HG02571 (cell line): ENCODE data around the gene ANKMY1.
A peak's percentile ranks its signal among the peaks of the same experiment; 100 is the strongest.

ENCODE experiments used
- ATAC-seq: cut with Tn5 transposase; IDR thresholded peaks from one replicate; pipeline ENCODE4 v1.9.1; 2021; ENCODE audit warnings: mild to moderate bottlenecking, moderate library complexity; ENCODE audit not compliant: unreplicated experiment

The ANKMY1 gene

GRCh38 chr2:240582781-240583180, 25.0 kb upstream of the ANKMY1 start:
- no peak for ATAC-seq

GRCh38 chr2:240581811-240582210, 24.0 kb upstream of the ANKMY1 start:
- ATAC-seq: no peak

DNA sequence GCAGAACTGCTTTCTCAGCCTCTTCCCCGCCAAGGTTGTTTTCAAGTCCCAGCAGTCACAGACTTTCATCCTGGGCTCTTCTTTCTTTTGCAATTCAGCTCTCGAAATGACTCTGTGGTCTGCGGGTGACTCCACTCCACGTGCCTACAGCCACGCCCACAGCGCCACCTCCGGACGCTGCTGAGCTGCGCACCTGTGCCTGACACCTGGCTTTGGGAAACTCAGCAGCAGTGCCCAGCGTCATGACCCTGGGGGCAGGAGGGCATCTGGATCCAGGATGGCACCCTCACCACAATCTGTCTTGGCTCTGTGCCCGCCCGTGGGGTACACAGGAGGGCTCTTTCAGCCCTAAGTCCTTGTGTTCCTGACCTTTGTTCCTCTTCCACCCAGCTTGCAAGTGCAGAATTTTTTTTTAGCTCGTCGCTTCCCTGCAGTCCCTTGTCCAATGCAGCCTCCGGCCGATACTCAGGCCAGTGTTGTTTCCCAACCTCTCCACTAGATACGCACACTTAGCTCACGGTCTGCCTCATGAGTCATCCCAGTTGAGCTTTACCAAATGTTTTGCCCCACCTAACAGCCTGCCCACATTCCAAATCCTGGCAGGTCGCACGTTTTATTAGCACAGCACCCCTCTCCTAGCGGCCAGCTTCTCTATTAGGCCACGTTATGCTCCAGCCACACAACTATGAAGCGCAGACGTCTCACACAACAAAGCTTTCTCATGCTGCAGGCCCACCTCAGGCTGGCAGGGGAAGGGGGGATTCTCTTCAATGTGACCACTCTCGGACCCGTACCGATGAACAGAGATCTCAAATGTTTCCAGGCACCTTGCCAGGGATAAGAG, 22.2 kb upstream of the ANKMY1 start:
- peak; percentile 34 for ATAC-seq

GRCh38 chr2:240579071-240579762, 21.4 kb upstream of the ANKMY1 start:
- ATAC-seq: no peak

DNA sequence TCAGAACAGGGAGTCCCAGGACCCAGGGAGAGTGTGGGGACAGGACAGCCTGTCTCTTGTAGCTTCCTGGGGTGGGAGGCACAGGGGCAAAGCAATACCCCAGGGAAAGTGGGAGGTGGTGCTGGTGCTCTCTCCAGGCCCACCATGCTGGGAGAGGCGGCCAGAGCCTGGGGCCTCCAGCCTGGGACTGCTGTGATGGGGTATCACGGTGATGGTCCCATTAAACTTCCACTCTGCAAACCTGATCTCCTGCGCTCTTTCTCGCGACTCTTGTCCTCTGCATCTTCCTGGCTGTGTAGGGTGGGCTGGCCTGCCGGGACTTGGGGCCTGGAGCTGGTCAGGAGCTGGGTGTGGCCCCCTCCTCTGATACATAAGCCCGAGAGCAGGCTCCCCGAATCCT, 20.7 kb upstream of the ANKMY1 start:
- no peak for ATAC-seq

GRCh38 chr2:240578110-240578450, 20.3 kb upstream of the ANKMY1 start:
- no peak for ATAC-seq

GRCh38 chr2:240577281-240578109, 19.7 kb upstream of the ANKMY1 start:
- ATAC-seq: no peak

GRCh38 chr2:240576436-240577205, 18.8 kb upstream of the ANKMY1 start:
- ATAC-seq: no peak

DNA sequence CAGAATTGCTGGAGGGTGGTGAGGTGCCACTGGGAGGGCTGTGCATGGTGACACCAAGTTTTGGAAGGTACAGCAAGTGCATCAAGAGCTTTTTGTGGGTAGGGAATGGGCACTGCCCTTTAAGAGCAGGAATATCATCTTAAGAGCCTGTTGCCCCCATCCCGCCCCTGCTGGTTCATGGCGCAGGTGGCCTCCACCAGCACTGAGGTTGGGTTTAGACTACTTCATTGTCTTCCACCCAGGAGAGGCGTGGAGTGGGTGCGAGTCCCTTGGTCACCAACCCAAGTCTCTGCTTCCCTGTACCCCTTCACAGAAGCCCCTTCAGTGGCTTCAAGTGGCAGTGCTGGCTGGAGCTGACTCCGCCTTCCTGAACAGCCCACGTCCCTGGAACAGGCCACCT, 18.2 kb upstream of the ANKMY1 start:
- ATAC-seq: no peak

GRCh38 chr2:240575101-240575965, 17.5 kb upstream of the ANKMY1 start:
- ATAC-seq: no peak

GRCh38 chr2:240574386-240575100, 16.8 kb upstream of the ANKMY1 start:
- ATAC-seq: no peak

DNA sequence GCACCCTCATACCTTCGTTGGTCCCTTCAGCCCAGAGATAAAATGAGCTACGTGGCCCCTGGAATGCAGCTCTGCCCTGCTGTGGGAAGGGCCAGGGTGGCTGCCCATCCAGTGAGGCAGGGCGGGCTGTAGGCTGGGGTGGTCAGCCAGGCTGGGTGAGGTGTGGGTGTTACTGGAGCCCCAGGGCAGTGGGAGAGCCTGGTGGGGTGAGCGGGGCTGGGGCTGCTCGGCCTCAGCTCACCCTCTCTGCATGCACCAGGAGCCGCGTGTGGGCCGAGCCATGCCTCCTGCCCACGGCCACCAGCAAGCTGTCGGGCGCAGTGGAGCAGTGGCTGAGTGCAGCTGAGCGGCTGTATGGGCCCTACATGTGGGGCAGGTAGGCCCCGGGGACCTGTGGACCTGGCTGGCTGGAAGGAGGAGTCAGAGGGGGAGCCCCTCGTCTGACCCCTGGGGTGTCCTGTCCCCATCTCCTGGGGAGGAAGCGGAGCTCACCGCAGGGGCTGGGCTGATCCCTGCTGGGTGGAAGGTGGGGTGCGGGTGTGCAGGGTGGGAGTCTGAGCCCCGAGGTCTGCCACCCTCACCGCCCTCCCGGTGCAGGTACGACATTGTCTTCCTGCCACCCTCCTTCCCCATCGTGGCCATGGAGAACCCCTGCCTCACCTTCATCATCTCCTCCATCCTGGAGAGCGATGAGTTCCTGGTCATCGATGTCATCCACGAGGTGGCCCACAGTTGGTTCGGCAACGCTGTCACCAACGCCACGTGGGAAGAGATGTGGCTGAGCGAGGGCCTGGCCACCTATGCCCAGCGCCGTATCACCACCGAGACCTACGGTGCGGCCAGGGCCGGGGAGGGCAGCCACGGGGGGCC, 16.0 kb upstream of the ANKMY1 start:
- no peak for ATAC-seq

- no peak for ATAC-seq
These were observed 15.3 kb upstream of the ANKMY1 start for GRCh38 chr2:240573071-240573515.

DNA sequence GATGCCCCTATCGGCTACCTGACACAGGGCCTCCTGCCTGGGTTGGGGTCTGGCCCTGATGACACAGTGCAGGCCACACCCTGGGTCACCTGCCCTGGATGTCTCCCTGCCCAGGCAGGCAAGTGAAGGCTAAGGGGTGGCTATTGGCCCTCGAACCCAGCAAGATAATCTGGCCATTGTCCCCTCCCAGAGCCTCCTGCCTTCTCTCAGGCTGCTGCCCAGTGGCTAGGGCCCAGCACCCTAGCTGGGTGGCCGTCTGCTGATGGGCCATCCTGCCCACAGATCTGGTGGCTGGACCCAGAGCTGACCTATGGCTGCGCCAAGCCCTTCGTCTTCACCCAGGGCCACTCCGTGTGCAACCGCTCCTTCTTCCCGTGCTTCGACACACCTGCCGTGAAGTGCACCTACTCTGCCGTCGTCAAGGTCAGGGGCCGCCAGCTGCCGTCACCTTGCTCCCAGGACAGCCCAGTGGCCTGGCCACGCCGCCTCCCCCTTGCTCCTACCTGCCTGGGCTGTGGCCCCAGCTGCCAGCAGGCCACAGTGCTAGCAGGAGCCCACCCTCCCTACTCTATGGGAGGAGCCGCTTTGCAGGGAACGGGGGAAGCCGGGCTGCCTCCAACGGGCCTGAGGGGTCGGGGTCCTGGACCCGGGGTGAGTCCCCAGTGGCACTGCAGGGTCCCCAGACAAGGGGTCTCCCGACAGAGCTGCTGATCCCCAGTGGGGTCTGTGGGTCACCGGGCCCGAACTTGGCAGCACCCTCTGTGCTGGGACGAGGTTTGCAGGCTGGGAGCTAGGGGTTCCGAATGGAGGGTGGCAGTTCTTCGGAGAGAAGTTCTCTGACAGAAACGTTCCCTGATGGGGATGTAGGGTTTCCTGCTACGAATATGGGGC, 14.6 kb upstream of the ANKMY1 start:
- ATAC-seq: no peak

DNA sequence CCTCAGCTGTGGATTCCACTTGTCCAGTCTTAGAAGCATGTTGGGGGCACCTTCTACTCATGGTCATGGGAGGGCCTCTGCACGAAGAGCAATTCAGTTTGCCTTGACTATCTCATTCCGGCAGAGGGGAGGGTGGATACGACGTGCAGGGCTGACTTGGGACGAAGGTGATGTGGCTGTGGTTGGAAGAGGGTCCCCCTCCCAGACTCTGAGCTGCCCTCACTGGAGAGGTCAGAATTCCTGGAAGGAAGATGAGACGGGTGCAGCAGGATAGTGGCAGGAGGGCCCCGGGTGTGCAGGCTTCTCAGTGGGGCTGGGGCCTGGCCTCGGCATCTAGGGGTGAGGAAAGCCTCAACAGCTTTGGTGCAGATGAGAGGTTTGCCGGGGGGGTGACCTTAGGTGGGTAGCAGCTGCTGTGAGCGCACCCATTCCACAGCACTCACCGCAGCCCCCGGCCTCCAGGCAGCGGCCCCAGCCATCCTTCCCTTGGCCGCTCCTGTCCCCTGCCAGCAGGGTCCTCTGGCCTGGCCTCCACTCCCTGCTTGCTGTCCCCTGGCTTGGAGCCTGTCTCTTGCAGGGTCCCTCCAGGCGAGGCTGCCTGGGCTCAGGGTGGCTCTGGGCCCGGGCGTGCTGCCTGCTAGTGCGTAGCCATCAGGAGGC, 13.7 kb upstream of the ANKMY1 start:
- no peak for ATAC-seq

GRCh38 chr2:240570531-240571313, 12.9 kb upstream of the ANKMY1 start:
- no peak for ATAC-seq
